ENCODE measurements around the gene NWD2. TPM values are rescaled to one million over a fixed set of nuclear protein-coding genes. Genes with fewer than 3 reads are reported as not detected.

Gene NWD2
- total RNA-seq, 1 experiment from 2014 or later: not detected

GRCh38 chr4:37422102-37422501, 177.6 kb downstream of the NWD2 start:
- ATAC-seq (no peak), DNase-seq (ENCODE audit: low read depth, low spot score) (no peak)
- POLR2A ChIA-PET: no interaction called here
- Histone ChIP-seq H3K36me3 (ENCODE audit: control insufficient read depth in 1 of 2, insufficient read depth in 2 of 2, low read length in 2 of 2) (no peaks in the 10 kb centered on the region), H3K9me2 (ENCODE audit: insufficient read depth) (no peaks in the 10 kb centered on the region), H3K4me3 (replicated peaks in 1 of 2; ENCODE audit: low read depth in 1 of 2, low read length in 2 of 2) (no peak overlapping the region), H2AFZ (ENCODE audit: low read depth, low read length, poor library complexity, severe bottlenecking) (no peak overlapping the region), H3K27ac (ENCODE audit: low read depth, low read length) (no peak overlapping the region), H3K4me1 (ENCODE audit: control insufficient read depth in 1 of 2, insufficient read depth in 2 of 2, low read length in 2 of 2) (no peaks in the 10 kb centered on the region), H3K79me2 (ENCODE audit: insufficient read depth, low read length) (no peaks in the 10 kb centered on the region), H4K20me1 (ENCODE audit: insufficient read depth) (no peaks in the 10 kb centered on the region), H3K27me3 (ENCODE audit: insufficient read depth, low read length) (no peaks in the 10 kb centered on the region), H3K4me2 (ENCODE audit: low read length) (no peak overlapping the region), H3K9me3 (ENCODE audit: control insufficient read depth in 1 of 2, insufficient read depth in 1 of 2, low read depth in 1 of 2, low read length in 2 of 2) (no peaks in the 10 kb centered on the region), H3K9ac (ENCODE audit: low read length) (no peak overlapping the region)
- RAD21 ChIA-PET (ENCODE audit: low non-redundant PET in 1 of 2, low total read pairs in 2 of 2, uncharacterized antibody in 2 of 2, unreplicated experiment in 2 of 2): no interaction called here
- CTCF ChIA-PET: no interaction called here
- BruUV-seq (replicated peaks): no TSS peak
- intact Hi-C loops (cut with micrococcal nuclease): no loop called here
- TF ChIP-seq CBX3 (IDR thresholded peaks at IDR 0.05; ENCODE audit: low read depth): no peak
- TF ChIP-seq POLR2AphosphoS5 (IDR thresholded peaks at IDR 0.05; ENCODE audit: low read depth, low read length): no peak
- no peak for TF ChIP-seq ZNF274 (IDR thresholded peaks at IDR 0.05; ENCODE audit: low read depth, low read length)
- TF ChIP-seq, protein P1, sequence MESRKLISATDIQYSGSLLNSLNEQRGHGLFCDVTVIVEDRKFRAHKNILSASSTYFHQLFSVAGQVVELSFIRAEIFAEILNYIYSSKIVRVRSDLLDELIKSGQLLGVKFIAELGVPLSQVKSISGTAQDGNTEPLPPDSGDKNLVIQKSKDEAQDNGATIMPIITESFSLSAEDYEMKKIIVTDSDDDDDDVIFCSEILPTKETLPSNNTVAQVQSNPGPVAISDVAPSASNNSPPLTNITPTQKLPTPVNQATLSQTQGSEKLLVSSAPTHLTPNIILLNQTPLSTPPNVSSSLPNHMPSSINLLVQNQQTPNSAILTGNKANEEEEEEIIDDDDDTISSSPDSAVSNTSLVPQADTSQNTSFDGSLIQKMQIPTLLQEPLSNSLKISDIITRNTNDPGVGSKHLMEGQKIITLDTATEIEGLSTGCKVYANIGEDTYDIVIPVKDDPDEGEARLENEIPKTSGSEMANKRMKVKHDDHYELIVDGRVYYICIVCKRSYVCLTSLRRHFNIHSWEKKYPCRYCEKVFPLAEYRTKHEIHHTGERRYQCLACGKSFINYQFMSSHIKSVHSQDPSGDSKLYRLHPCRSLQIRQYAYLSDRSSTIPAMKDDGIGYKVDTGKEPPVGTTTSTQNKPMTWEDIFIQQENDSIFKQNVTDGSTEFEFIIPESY (IDR thresholded peaks at IDR 0.05; ENCODE audit: extremely low read depth, insufficient replicate concordance, low read length): no peak
- TF ChIP-seq YY1 (IDR thresholded peaks at IDR 0.05; ENCODE audit: extremely low read depth, insufficient replicate concordance, low read depth, low read length): no peak
- TF ChIP-seq EZH2phosphoT487 (IDR thresholded peaks at IDR 0.05; ENCODE audit: borderline replicate concordance): no peak
- no peak for TF ChIP-seq SRF (IDR thresholded peaks at IDR 0.05; ENCODE audit: low read depth)
- no peak for TF ChIP-seq MAX (IDR thresholded peaks at IDR 0.05)
- TF ChIP-seq EZH2 (IDR thresholded peaks at IDR 0.05): no peak
- TF ChIP-seq TCF7L2 (IDR thresholded peaks at IDR 0.05; ENCODE audit: borderline replicate concordance, extremely low read depth, insufficient read depth, insufficient read length): no peak
- no peak for TF ChIP-seq RAD21 (IDR thresholded peaks at IDR 0.05; ENCODE audit: low read depth)
- TF ChIP-seq, protein P2, sequence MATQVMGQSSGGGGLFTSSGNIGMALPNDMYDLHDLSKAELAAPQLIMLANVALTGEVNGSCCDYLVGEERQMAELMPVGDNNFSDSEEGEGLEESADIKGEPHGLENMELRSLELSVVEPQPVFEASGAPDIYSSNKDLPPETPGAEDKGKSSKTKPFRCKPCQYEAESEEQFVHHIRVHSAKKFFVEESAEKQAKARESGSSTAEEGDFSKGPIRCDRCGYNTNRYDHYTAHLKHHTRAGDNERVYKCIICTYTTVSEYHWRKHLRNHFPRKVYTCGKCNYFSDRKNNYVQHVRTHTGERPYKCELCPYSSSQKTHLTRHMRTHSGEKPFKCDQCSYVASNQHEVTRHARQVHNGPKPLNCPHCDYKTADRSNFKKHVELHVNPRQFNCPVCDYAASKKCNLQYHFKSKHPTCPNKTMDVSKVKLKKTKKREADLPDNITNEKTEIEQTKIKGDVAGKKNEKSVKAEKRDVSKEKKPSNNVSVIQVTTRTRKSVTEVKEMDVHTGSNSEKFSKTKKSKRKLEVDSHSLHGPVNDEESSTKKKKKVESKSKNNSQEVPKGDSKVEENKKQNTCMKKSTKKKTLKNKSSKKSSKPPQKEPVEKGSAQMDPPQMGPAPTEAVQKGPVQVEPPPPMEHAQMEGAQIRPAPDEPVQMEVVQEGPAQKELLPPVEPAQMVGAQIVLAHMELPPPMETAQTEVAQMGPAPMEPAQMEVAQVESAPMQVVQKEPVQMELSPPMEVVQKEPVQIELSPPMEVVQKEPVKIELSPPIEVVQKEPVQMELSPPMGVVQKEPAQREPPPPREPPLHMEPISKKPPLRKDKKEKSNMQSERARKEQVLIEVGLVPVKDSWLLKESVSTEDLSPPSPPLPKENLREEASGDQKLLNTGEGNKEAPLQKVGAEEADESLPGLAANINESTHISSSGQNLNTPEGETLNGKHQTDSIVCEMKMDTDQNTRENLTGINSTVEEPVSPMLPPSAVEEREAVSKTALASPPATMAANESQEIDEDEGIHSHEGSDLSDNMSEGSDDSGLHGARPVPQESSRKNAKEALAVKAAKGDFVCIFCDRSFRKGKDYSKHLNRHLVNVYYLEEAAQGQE (IDR thresholded peaks at IDR 0.05; ENCODE audit: low read depth): no peak
- no peak for TF ChIP-seq ZFX (IDR thresholded peaks at IDR 0.05)
- no peak for TF ChIP-seq EGR1 (IDR thresholded peaks at IDR 0.05; ENCODE audit: low read depth)
- TF ChIP-seq POLR2A (IDR thresholded peaks at IDR 0.05; ENCODE audit: borderline replicate concordance, extremely low read depth, insufficient read depth, insufficient read length): no peak
- no peak for TF ChIP-seq ELF1 (IDR thresholded peaks at IDR 0.05; ENCODE audit: borderline replicate concordance, low read depth)
- TF ChIP-seq CEBPB (IDR thresholded peaks at IDR 0.05; ENCODE audit: low read depth): no peak

Data from HCT116 (cell line).